Fibroblast of the conjunctiva (primary cell): ENCODE results near the gene PEX3.
A peak's percentile ranks its signal among the peaks of the same experiment; 100 is the strongest.
"Not testable (repeated sequence)": the region's sequence is repeated elsewhere in the genome, so short reads cannot be mapped to it uniquely, and the experiment has no call there.

Experiments used
- DNase-seq: peaks from one replicate; pipeline ENCODE4 v3.0.0-alpha.2; 2010; ENCODE audit warnings: low read depth

The PEX3 gene

GRCh38 chr6:143507358-143508145 is 56.9 kb downstream of the PEX3 start:
- no peak for DNase-seq

GRCh38 chr6:143510326-143510725 is 59.7 kb downstream of the PEX3 start:
- DNase-seq, result not testable (repeated sequence)

GRCh38 chr6:143510991-143511891 is 60.6 kb downstream of the PEX3 start, which contains the start of gene FUCA2:
Gene FUCA2, minus strand, starts transcription at chr6:143511720. Its CDS starts 86 bp downstream, at chr6:143511634.
- peak; percentile 82 for DNase-seq

GRCh38 chr6:143513410-143513809 is 62.8 kb downstream of the PEX3 start:
- DNase-seq, result no peak

- DNase-seq, result no peak
Observed at GRCh38 chr6:143515061-143515760, 64.6 kb downstream of the PEX3 start.

GRCh38 chr6:143515766-143516355 is 65.3 kb downstream of the PEX3 start:
- DNase-seq, result no peak

- DNase-seq, result no peak
Observed at GRCh38 chr6:143516690-143517446, 66.3 kb downstream of the PEX3 start.

GRCh38 chr6:143517447-143517773 is 66.8 kb downstream of the PEX3 start:
- DNase-seq, result no peak

- no peak for DNase-seq
Observed at GRCh38 chr6:143522039-143522600, 71.5 kb downstream of the PEX3 start.

GRCh38 chr6:143525356-143525755 is 74.8 kb downstream of the PEX3 start:
- no peak for DNase-seq

GRCh38 chr6:143527677-143528076 is 77.1 kb downstream of the PEX3 start:
- no peak for DNase-seq

GRCh38 chr6:143528164-143528811 is 77.7 kb downstream of the PEX3 start:
- DNase-seq, result no peak

GRCh38 chr6:143529095-143529494 is 78.5 kb downstream of the PEX3 start:
- DNase-seq, result no peak

GRCh38 chr6:143531720-143532499 is 81.3 kb downstream of the PEX3 start:
- DNase-seq, result no peak

GRCh38 chr6:143535189-143535614 is 84.6 kb downstream of the PEX3 start:
- no peak for DNase-seq

GRCh38 chr6:143536461-143536865 is 85.9 kb downstream of the PEX3 start:
- DNase-seq, result no peak

- DNase-seq, result peak; percentile 28
Observed at GRCh38 chr6:143536866-143537691, 86.5 kb downstream of the PEX3 start.

GRCh38 chr6:143538374-143538773 is 87.8 kb downstream of the PEX3 start:
- DNase-seq, result no peak

- no peak for DNase-seq
Observed at GRCh38 chr6:143539106-143539505, 88.5 kb downstream of the PEX3 start.
